Epithelial cell of esophagus (primary cell): Measurements from ENCODE around the gene PRPH.
A peak's percentile ranks its signal among the peaks of the same experiment; 100 is the strongest.

ENCODE experiments used
- DNase-seq: peaks from one replicate; pipeline ENCODE4 v3.0.0; 2010; ENCODE audit warnings: low read depth
- H3K4me3 ChIP-seq: 2 replicates; pipeline ENCODE4 v1.5.1; 2011; ENCODE audit warnings: mild to moderate bottlenecking, low read length, control low read depth
- TF ChIP-seq, protein P1 (sequence below): IDR thresholded peaks from 2 replicates; pipeline ENCODE4 v1.5.1; 2011; ENCODE audit warnings: low read depth, mild to moderate bottlenecking, low read length, control low read depth, inconsistent platforms; ENCODE audit not compliant: insufficient read depth; ENCODE audit errors: missing control alignments

PRPH gene

DNA sequence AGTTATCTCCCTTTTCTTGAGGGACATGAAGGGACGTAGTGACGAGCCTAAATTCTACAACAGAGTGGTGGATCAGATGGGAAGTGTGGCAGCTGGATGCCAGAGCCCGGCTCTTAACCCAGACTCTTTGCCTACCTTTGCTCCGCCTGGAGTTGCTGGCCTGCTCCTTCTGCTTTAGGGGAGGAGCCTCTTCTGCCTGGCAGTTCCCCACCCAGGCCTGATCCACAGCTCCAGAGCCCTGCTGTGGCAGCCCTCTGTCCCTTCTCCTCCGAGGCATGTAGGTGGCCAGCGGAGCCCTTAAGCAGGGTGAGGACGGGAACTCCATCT is 2.3 kb upstream of the PRPH start:
- H3K4me3 ChIP-seq: no peak overlapping the region
- TF ChIP-seq, protein P1, sequence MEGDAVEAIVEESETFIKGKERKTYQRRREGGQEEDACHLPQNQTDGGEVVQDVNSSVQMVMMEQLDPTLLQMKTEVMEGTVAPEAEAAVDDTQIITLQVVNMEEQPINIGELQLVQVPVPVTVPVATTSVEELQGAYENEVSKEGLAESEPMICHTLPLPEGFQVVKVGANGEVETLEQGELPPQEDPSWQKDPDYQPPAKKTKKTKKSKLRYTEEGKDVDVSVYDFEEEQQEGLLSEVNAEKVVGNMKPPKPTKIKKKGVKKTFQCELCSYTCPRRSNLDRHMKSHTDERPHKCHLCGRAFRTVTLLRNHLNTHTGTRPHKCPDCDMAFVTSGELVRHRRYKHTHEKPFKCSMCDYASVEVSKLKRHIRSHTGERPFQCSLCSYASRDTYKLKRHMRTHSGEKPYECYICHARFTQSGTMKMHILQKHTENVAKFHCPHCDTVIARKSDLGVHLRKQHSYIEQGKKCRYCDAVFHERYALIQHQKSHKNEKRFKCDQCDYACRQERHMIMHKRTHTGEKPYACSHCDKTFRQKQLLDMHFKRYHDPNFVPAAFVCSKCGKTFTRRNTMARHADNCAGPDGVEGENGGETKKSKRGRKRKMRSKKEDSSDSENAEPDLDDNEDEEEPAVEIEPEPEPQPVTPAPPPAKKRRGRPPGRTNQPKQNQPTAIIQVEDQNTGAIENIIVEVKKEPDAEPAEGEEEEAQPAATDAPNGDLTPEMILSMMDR: no peak
- no peak for DNase-seq

GRCh38 chr12:49293056-49293956 is 1.6 kb upstream of the PRPH start:
- H3K4me3 ChIP-seq: no peak overlapping the region
- TF ChIP-seq, protein P1: no peak
- no peak for DNase-seq

- DNase-seq: no peak
- H3K4me3 ChIP-seq: no peak overlapping the region
- TF ChIP-seq, protein P1: no peak
Observed at GRCh38 chr12:49294086-49294803, 702 bp upstream of the PRPH start.

- TF ChIP-seq, protein P1: no peak
- H3K4me3 ChIP-seq: no peak overlapping the region
- DNase-seq: no peak
Observed at GRCh38 chr12:49294804-49295081, 204 bp upstream of the PRPH start.

- DNase-seq: peak; percentile 53
- TF ChIP-seq, protein P1: peak; percentile 77
- no peak overlapping the region for H3K4me3 ChIP-seq
Observed at GRCh38 chr12:49296034-49296835, 1.3 kb downstream of the PRPH start.

- no peak overlapping the region for H3K4me3 ChIP-seq
- DNase-seq: peak; percentile 46
- TF ChIP-seq, protein P1: no peak
Observed at GRCh38 chr12:49296836-49297694, 2.1 kb downstream of the PRPH start.
